Stomach (tissue), 9 donors: ENCODE results near the gene SIGLEC7. TPM values are rescaled to one million over a fixed set of nuclear protein-coding genes. Genes with fewer than 3 reads are reported as not detected.

Experiments
- DNase-seq, 2 donors: peaks; one replicate each; pipeline versions ENCODE4 v3.0.0 to v3.0.0-alpha.2; 2013 to 2019
- H3K27ac ChIP-seq, 5 donors: fragments of 200-600 bp in 4 of 5; sonication (generic) in 4 of 5; one replicate each; pipeline ENCODE4 v1.5.1; 2013 to 2019; ENCODE audit warnings: mild to moderate bottlenecking in 1 of 5, moderate library complexity in 1 of 5
- H3K27me3 ChIP-seq, 3 donors: fragments of 200-600 bp; sonication (generic); one replicate each; pipeline ENCODE4 v1.5.1; 2017 to 2019; ENCODE audit warnings: mixed run types in 1 of 3
- H3K36me3 ChIP-seq, 4 donors: fragments of 200-600 bp; sonication (generic); 1 replicate in 3 of 4; 2 replicates in 1 of 4; pipeline ENCODE4 v1.5.1; 2016 to 2019
- H3K4me1 ChIP-seq, 4 donors: fragments of 200-600 bp; sonication (generic); one replicate each; pipeline ENCODE4 v1.5.1; 2016 to 2019
- H3K4me3 ChIP-seq, 4 donors: fragments of 200-600 bp; sonication (generic) in 3 of 4; one replicate each; pipeline ENCODE4 v1.5.1; 2016 to 2019; ENCODE audit warnings: mild to moderate bottlenecking in 1 of 4
- H3K9me3 ChIP-seq, 4 donors: fragments of 200-600 bp; sonication (generic); one replicate each; pipeline ENCODE4 v1.5.1; 2016 to 2019
- EP300 ChIP-seq: sonication (generic); formaldehyde crosslinking; IDR thresholded peaks from one replicate; pipeline ENCODE4 v1.6.1; 2017; ENCODE audit warnings: antibody characterized with exemption
- POLR2A ChIP-seq, 4 donors: fragments of 450-650 bp; IDR thresholded peaks; one replicate each; pipeline ENCODE4 v1.6.1; 2016; ENCODE audit warnings: antibody characterized with exemption in 4 of 4, control low read depth in 2 of 4, mild to moderate bottlenecking in 1 of 4, moderate library complexity in 1 of 4
- POLR2AphosphoS5 ChIP-seq, 3 donors: sonication (generic); formaldehyde crosslinking; IDR thresholded peaks; one replicate each; pipeline ENCODE4 v1.6.1; 2016; ENCODE audit warnings: antibody characterized with exemption in 3 of 3
- WGBS, 5 donors: extraction: QIAGEN DNeasy Blood & Tissue Kit in 3 of 5; methylation state at CpG; one replicate each; pipeline versions ENCODE4 v1.1.5 to v1.1.7; 2013 to 2018; 5-methylcytosine and 5-hydroxymethylcytosine counted together
- intact Hi-C: fragments of 100-400 bp; cut with DNase I; formaldehyde crosslinking; loops from one replicate; pipeline ENCODE4 v1.15.1; 2023; ENCODE audit warnings: low total_unique reads
- polyA plus RNA-seq, 3 donors: library from polyadenylated mRNA; stranded (reverse); fragments of 200-250 nt; gene quantifications; one replicate each; pipeline ENCODE4 v1.2.3, GENCODE V29; 2013
- total RNA-seq, 5 donors: library from RNA; depleted of rRNA; stranded (reverse); fragments of >200 nt; gene quantifications; one replicate each; pipeline versions ENCODE4 v1.1.0 to v1.2.3, GENCODE V29; 2014 to 2016
- TF ChIP-seq, protein P1 (sequence below), 7 experiments: fragments of 450-650 bp in 4 of 7; fragments of 200-600 bp in 3 of 7; sonication (generic) in 3 of 7; IDR thresholded peaks; one replicate each; pipeline ENCODE4 v1.5.1; 2016 to 2019; ENCODE audit warnings: antibody characterized with exemption in 7 of 7, control low read depth in 2 of 7, mild to moderate bottlenecking in 1 of 7
- donor health status: healthy with polysubstance abuse.
- donor health status: Bipolar disorder and iron deficiency.
- donor health status: healthy.

The SIGLEC7 gene
- total and polyA plus RNA-seq, 8 donors, result 0.18 to 1.8 (median 0.90) TPM; not detected in 4

DNA sequence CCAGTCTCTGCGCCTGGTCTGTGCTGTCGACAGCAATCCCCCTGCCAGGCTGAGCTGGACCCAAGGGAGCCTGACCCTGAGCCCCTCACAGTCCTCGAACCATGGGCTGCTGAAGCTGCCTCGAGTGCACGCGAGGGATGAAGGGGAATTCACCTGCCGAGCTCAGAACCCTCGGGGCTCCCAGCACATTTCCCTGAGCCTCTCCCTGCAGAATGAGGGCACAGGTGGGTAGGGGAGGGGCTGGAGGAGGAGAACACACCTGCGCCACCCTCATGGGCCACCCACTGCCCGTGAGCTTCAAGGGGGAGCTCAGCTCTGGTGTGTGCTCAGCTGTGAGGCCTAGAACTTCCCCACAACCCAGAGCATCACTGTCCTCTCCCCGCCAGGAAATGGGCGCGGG, 44.2 kb downstream of the SIGLEC7 start:
- 52 to 65% (median 61%) methylated on average over 12 to 13 of the region's 13 CpGs for WGBS, 5 donors

GRCh38 chr19:51187395-51188226, 45.5 kb downstream of the SIGLEC7 start:
- TF ChIP-seq, protein P1, sequence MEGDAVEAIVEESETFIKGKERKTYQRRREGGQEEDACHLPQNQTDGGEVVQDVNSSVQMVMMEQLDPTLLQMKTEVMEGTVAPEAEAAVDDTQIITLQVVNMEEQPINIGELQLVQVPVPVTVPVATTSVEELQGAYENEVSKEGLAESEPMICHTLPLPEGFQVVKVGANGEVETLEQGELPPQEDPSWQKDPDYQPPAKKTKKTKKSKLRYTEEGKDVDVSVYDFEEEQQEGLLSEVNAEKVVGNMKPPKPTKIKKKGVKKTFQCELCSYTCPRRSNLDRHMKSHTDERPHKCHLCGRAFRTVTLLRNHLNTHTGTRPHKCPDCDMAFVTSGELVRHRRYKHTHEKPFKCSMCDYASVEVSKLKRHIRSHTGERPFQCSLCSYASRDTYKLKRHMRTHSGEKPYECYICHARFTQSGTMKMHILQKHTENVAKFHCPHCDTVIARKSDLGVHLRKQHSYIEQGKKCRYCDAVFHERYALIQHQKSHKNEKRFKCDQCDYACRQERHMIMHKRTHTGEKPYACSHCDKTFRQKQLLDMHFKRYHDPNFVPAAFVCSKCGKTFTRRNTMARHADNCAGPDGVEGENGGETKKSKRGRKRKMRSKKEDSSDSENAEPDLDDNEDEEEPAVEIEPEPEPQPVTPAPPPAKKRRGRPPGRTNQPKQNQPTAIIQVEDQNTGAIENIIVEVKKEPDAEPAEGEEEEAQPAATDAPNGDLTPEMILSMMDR (IDR thresholded peaks at IDR 0.05), result no peak
- no peak for TF ChIP-seq POLR2A (IDR thresholded peaks at IDR 0.05)
- no peak for TF ChIP-seq POLR2AphosphoS5 (IDR thresholded peaks at IDR 0.05)
- no peak for TF ChIP-seq EP300
- H3K36me3 ChIP-seq, result no peaks in the 10 kb centered on the region
- H3K27me3 ChIP-seq, result peaks cover 0 to 34% (median 4%) of the 10 kb centered on the region in 3 donors
- no peaks in the 10 kb centered on the region for H3K4me1 ChIP-seq
- H3K4me3 ChIP-seq, result no peak overlapping the region
- no peaks in the 10 kb centered on the region for H3K9me3 ChIP-seq
- 81 to 90% (median 88%) methylated on average over 11 of the region's 11 CpGs for WGBS, 5 donors
- H3K27ac ChIP-seq, result no peak overlapping the region
- intact Hi-C loops, result no loop called here
- no peak for DNase-seq

More for the DNA sequence above, 44.2 kb downstream of the SIGLEC7 start:
- Histone ChIP-seq H3K36me3 (no peaks in the 10 kb centered on the region), H3K27me3 (peaks cover 4 to 44% (median 7%) of the 10 kb centered on the region in 3 donors), H3K4me3 (no peak overlapping the region), H3K4me1 (no peaks in the 10 kb centered on the region), H3K9me3 (no peaks in the 10 kb centered on the region), H3K27ac (no peak overlapping the region)
- TF ChIP-seq, protein P1 (IDR thresholded peaks at IDR 0.05), result no peak
- no peak for TF ChIP-seq EP300
- TF ChIP-seq POLR2AphosphoS5 (IDR thresholded peaks at IDR 0.05), result no peak
- TF ChIP-seq POLR2A (IDR thresholded peaks at IDR 0.05), result no peak
- intact Hi-C loops, result no loop called here
- DNase-seq, result no peak

- intact Hi-C loops, result no loop called here
- 76 to 88% (median 85%) methylated on average over 2 of the region's 2 CpGs for WGBS, 5 donors
- Histone ChIP-seq H3K4me1 (no peaks in the 10 kb centered on the region), H3K4me3 (no peak overlapping the region), H3K9me3 (no peaks in the 10 kb centered on the region), H3K27ac (no peak overlapping the region), H3K36me3 (no peaks in the 10 kb centered on the region), H3K27me3 (peaks cover 0 to 34% (median 4%) of the 10 kb centered on the region in 3 donors)
- no peak for DNase-seq
- TF ChIP-seq POLR2AphosphoS5 (IDR thresholded peaks at IDR 0.05) (no peak), EP300 (no peak), POLR2A (IDR thresholded peaks at IDR 0.05) (no peak)
- TF ChIP-seq, protein P1 (IDR thresholded peaks at IDR 0.05), result no peak
These were observed 46.1 kb downstream of the SIGLEC7 start for GRCh38 chr19:51188227-51188559.

DNA sequence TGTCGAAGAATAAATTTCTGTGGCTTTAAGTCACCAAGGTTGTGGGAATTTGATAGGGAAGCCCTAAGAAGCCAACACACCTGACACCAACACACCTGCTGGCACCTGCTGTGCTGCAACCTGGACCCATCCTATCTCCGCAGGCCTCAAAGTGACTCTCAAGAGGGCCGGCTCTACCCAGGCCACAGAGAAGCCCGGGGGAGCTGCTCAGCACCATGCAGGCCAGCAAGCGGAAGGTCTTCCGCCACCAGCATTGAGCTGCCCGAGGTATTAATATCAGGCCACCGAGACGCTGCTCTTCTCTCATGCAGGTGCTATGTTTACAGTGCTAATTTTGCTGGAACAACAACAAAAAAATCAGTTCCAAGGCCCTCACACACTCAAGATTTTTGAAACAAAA, 50.6 kb downstream of the SIGLEC7 start:
- Histone ChIP-seq H3K27ac (no peak overlapping the region), H3K36me3 (no peaks in the 10 kb centered on the region), H3K4me1 (no peaks in the 10 kb centered on the region), H3K4me3 (no peak overlapping the region), H3K27me3 (peaks cover 0 to 10% (median 0%) of the 10 kb centered on the region in 3 donors), H3K9me3 (no peaks in the 10 kb centered on the region)
- WGBS, 5 donors, result 63 to 90% (median 84%) methylated on average over 7 to 9 of the region's 9 CpGs
- no peak for DNase-seq
- TF ChIP-seq EP300 (no peak), POLR2AphosphoS5 (IDR thresholded peaks at IDR 0.05) (no peak), POLR2A (IDR thresholded peaks at IDR 0.05) (no peak)
- TF ChIP-seq, protein P1 (IDR thresholded peaks at IDR 0.05), result no peak
- intact Hi-C loops, result no loop called here
